HG02852 (cell line): ENCODE results near the gene GTF2F2.
"Not testable (repeated sequence)": the region's sequence is repeated elsewhere in the genome, so short reads cannot be mapped to it uniquely, and the experiment has no call there.

Experiments
- ATAC-seq: cut with Tn5 transposase; IDR thresholded peaks from one replicate; pipeline ENCODE4 v1.9.1; 2021; ENCODE audit warnings: mild to moderate bottlenecking, moderate library complexity; ENCODE audit not compliant: unreplicated experiment

The GTF2F2 gene

GRCh38 chr13:45243077-45243476 lies 122.8 kb downstream of the GTF2F2 start:
- no peak for ATAC-seq

GRCh38 chr13:45244736-45245135 lies 124.4 kb downstream of the GTF2F2 start:
- not testable (repeated sequence) for ATAC-seq

GRCh38 chr13:45249662-45250061 lies 129.4 kb downstream of the GTF2F2 start:
- ATAC-seq = no peak

GRCh38 chr13:45254396-45254795 lies 134.1 kb downstream of the GTF2F2 start:
- ATAC-seq = no peak

GRCh38 chr13:45255247-45255987 lies 135.1 kb downstream of the GTF2F2 start:
- no peak for ATAC-seq

GRCh38 chr13:45256254-45256653 lies 135.9 kb downstream of the GTF2F2 start:
- ATAC-seq = no peak

- ATAC-seq = no peak
These were observed 137.5 kb downstream of the GTF2F2 start for GRCh38 chr13:45257638-45258333.

- no peak for ATAC-seq
These were observed 138.0 kb downstream of the GTF2F2 start for GRCh38 chr13:45258334-45258675.

- ATAC-seq = no peak
These were observed 146.9 kb downstream of the GTF2F2 start for GRCh38 chr13:45267215-45267614.

- no peak for ATAC-seq
These were observed 148.9 kb downstream of the GTF2F2 start for GRCh38 chr13:45269204-45269603.

- ATAC-seq = no peak
These were observed 156.6 kb downstream of the GTF2F2 start for GRCh38 chr13:45276913-45277312.

- ATAC-seq = no peak
These were observed 157.9 kb downstream of the GTF2F2 start for GRCh38 chr13:45278096-45278645.

GRCh38 chr13:45280011-45280410 lies 159.7 kb downstream of the GTF2F2 start:
- ATAC-seq = no peak

- ATAC-seq = peak; percentile 67
These were observed 160.7 kb downstream of the GTF2F2 start for GRCh38 chr13:45280751-45281634.

- ATAC-seq = no peak
These were observed 162.7 kb downstream of the GTF2F2 start for GRCh38 chr13:45282994-45283393.

- ATAC-seq = no peak
These were observed 169.7 kb downstream of the GTF2F2 start for GRCh38 chr13:45289936-45290563.

GRCh38 chr13:45292176-45292575 lies 171.9 kb downstream of the GTF2F2 start:
- ATAC-seq = no peak

GRCh38 chr13:45295536-45295935 lies 175.2 kb downstream of the GTF2F2 start:
- ATAC-seq = no peak

- no peak for ATAC-seq
These were observed 175.9 kb downstream of the GTF2F2 start for GRCh38 chr13:45296259-45296658.

- ATAC-seq = peak; percentile 66
These were observed 177.3 kb downstream of the GTF2F2 start for GRCh38 chr13:45297456-45298205.
